GM12878 (cell line): ENCODE measurements around the gene SLX9. TPM values are rescaled to one million over a fixed set of nuclear protein-coding genes. Genes with fewer than 3 reads are reported as not detected.

ENCODE experiments used
- BCLAF1 ChIP-seq: fragments of 450-650 bp; IDR thresholded peaks from 2 replicates; pipeline ENCODE4 v1.6.1; 2017; ENCODE audit warnings: antibody characterized with exemption, mild to moderate bottlenecking, moderate library complexity
- CBX5 ChIP-seq: sonication (generic); IDR thresholded peaks from 2 replicates; pipeline ENCODE4 v1.6.1; 2016; ENCODE audit warnings: low read depth, moderate library complexity, mild to moderate bottlenecking, inconsistent platforms
- CEBPB ChIP-seq, 2 experiments: fragments of 150-350 bp in 1 of 2; IDR thresholded peaks; 2 replicates each; pipeline ENCODE4 v1.6.1; 2012 to 2014; ENCODE audit warnings: low read depth in 2 of 2, low read length in 2 of 2, borderline replicate concordance in 1 of 2, inconsistent platforms in 1 of 2
- FOXK2 ChIP-seq: fragments of 450-650 bp; IDR thresholded peaks from 2 replicates; pipeline ENCODE4 v1.6.1; 2017; ENCODE audit warnings: mild to moderate bottlenecking, moderate library complexity
- MAX ChIP-seq: IDR thresholded peaks from 2 replicates; pipeline ENCODE4 v1.6.1; 2012; ENCODE audit warnings: low read depth, low read length, improper control_type of control experiment
- SRF ChIP-seq, 2 experiments: IDR thresholded peaks; 2 replicates each; pipeline ENCODE4 v1.6.1; 2011; ENCODE audit warnings: low read depth in 2 of 2, low read length in 2 of 2, mild to moderate bottlenecking in 1 of 2, moderate library complexity in 1 of 2
- TCF12 ChIP-seq: IDR thresholded peaks from 2 replicates; pipeline ENCODE4 v1.6.1; 2011; ENCODE audit warnings: low read depth, mild to moderate bottlenecking, low read length
- ZNF592 ChIP-seq: fragments of 450-650 bp; IDR thresholded peaks from 2 replicates; pipeline ENCODE4 v1.6.1; 2017; ENCODE audit warnings: mild to moderate bottlenecking, moderate library complexity
- ZSCAN29 ChIP-seq: fragments of 450-650 bp; IDR thresholded peaks from 2 replicates; pipeline ENCODE4 v1.6.1; 2017; ENCODE audit warnings: mild to moderate bottlenecking, moderate library complexity
- polyA plus RNA-seq, 11 experiments: library from polyadenylated mRNA; depleted of rRNA in 4 of 11; unstranded in 6 of 11; stranded (reverse) in 5 of 11; fragments of >200 nt; fragmentation: Nextera tagmentation in 4 of 11; fragmentation: Illumina TruSeq in 1 of 11; extraction: Ambion mirVana in 4 of 11; extraction: Trizol in 1 of 11; gene quantifications; 1 replicate in 1 of 11; 2 replicates in 10 of 11; pipeline versions ENCODE4 v1.2.1 to v1.2.3, GENCODE V29; 2011 to 2016; ENCODE audit warnings: inconsistent platforms in 2 of 11, missing spikeins in 2 of 11, low read depth in 1 of 11
- total RNA-seq, 4 experiments: library from RNA; depleted of rRNA in 3 of 4; stranded (reverse); fragments of >200 nt in 3 of 4; fragmentation: Illumina TruSeq in 1 of 4; extraction: Trizol in 1 of 4; gene quantifications; 2 replicates each; pipeline versions ENCODE4 v1.2.1 to v1.2.3, GENCODE V29; 2013 to 2021

Gene SLX9
- total and polyA plus RNA-seq, 10 of the 15 experiments (the other 5 are each of a cell fraction or from before 2014, with no cell fraction given), result 0.69 to 81.3 (median 33.9) TPM

GRCh38 chr21:44990921-44991320 is 51.1 kb downstream of the SLX9 start (continued):
- no peak for TF ChIP-seq ZNF592
- TF ChIP-seq CEBPB (IDR thresholded peaks at IDR 0.05; ENCODE audit: borderline replicate concordance in 1 of 2, low read depth in 2 of 2, low read length in 2 of 2), result no peak
- no peak for TF ChIP-seq MAX
- no peak for TF ChIP-seq CBX5
- no peak for TF ChIP-seq ZSCAN29
- TF ChIP-seq TCF12, result no peak
- TF ChIP-seq BCLAF1, result no peak
- no peak for TF ChIP-seq FOXK2
- TF ChIP-seq SRF (IDR thresholded peaks at IDR 0.05; ENCODE audit: low read depth in 2 of 2, low read length in 2 of 2), result no peak
